ENCODE results near the gene CDK5R1.

CDK5R1 gene

DNA sequence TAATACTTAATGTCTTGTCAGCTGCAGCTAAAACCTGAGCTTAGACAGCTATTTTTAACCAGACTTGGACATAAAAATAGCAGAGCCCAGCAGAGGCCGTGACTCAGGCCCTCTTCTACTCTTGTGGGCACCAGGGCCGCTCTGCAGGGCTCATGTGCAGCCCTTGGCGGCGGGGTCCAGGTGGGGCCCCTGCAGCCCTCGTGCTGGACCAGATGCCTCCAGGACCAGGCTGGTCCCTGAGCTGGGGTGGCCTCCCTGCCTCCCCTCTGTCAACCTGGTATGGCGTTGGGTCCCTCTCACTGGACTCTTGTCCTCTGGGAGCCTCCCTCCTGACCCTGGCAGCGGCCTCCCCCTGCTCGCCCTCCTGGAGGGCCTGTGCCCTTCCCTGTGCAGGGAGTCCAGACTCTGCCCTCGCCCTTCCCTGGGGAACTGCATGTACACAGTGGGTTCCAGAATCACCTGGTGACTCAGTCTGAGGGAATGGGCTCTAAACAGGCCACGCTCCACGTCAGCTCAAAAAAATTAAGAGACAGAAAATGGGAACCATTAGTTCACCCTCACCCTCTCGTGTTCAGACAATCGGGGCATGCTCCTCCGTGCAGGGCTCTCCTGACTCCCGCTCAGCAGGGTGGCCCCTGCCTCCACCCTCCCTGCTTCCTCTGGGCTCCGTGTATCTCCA lies 9.7 kb downstream of the CDK5R1 start:
- Histone ChIP-seq H3K4me3 (peak overlapping the region; percentile 46), H3K27ac (peak overlapping the region; percentile 75 to 88)
- TF ChIP-seq CTCF (IDR thresholded peaks at IDR 0.05): no peak
- DNase-seq (ENCODE audit: low spot score): no peak

- no peak for TF ChIP-seq CTCF (IDR thresholded peaks at IDR 0.05)
- Histone ChIP-seq H3K27ac (peak overlapping the region; percentile 75 to 88), H3K4me3 (no peak overlapping the region)
- no peak for DNase-seq (ENCODE audit: low spot score)
These were observed 10.8 kb downstream of the CDK5R1 start for GRCh38 chr17:32497431-32498205.

DNA sequence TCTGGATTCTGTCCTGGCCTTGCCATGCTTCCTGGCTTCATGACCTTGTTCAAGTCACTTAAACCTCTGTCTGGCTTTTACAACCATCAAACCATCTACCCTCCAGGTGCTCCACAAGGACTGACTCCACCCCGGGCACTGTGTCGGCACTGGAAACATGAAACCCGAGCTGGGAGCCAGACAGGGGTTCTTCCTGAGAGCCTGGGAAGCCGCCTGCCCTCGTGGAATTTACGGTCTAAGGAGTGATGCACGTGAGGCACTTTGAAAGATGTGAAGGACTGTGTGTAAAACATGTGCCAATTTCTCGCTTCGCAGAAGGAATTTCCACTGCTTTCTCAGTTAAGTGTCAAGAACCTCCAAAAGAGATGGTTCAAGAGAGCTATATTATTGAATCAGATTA lies 11.6 kb downstream of the CDK5R1 start:
- no peak for TF ChIP-seq CTCF (IDR thresholded peaks at IDR 0.05)
- H3K4me3 ChIP-seq: no peak overlapping the region
- peak overlapping the region in 1 of 2 donors; percentile 88 for H3K27ac ChIP-seq
- DNase-seq (ENCODE audit: low spot score): no peak

DNA sequence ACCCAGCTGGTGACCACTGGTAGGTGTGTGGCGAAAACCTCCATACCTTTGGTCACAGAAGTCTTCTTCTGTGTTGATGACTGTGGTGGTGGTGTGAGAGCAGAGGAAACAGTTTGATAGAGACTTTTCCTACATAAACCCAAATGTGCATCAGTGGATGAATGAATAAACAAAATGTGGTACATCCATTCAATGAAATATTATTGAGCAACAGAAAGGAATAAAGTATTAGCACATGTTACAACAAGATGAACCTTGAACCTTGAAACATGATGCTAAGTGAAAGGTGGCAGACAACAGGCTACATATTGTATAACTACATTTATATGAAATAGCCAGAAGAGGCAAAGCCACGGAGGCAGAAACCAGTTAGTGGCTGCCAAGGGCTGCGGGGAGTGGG lies 15.2 kb downstream of the CDK5R1 start:
- TF ChIP-seq CTCF (IDR thresholded peaks at IDR 0.05): no peak
- no peak for DNase-seq (ENCODE audit: low spot score)
- Histone ChIP-seq H3K27ac (no peak overlapping the region), H3K4me3 (no peak overlapping the region)

DNA sequence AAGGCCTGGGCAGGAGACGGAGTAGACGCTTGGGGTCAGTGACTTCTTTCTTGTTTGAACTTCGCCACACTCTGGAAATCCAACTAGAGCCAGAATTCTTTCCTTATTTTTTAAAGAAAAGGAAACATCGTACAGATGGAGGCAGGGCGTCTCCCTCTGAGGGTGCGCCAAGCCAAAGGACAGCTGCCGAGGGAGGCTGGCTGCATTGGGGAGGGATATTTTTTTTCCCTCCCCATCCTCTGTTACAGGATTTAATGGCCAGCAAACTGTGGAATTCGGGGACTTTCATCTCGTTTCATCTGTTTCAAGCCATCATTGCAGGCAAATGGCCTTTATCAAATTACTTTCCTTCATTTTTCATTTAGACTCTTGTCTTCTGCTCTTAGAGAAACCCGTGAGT lies 15.9 kb downstream of the CDK5R1 start:
- DNase-seq (ENCODE audit: low spot score): no peak
- H3K27ac ChIP-seq: peak overlapping the region in 1 of 2 donors; percentile 71
- TF ChIP-seq CTCF (IDR thresholded peaks at IDR 0.05): no peak
- no peak overlapping the region for H3K4me3 ChIP-seq

DNA sequence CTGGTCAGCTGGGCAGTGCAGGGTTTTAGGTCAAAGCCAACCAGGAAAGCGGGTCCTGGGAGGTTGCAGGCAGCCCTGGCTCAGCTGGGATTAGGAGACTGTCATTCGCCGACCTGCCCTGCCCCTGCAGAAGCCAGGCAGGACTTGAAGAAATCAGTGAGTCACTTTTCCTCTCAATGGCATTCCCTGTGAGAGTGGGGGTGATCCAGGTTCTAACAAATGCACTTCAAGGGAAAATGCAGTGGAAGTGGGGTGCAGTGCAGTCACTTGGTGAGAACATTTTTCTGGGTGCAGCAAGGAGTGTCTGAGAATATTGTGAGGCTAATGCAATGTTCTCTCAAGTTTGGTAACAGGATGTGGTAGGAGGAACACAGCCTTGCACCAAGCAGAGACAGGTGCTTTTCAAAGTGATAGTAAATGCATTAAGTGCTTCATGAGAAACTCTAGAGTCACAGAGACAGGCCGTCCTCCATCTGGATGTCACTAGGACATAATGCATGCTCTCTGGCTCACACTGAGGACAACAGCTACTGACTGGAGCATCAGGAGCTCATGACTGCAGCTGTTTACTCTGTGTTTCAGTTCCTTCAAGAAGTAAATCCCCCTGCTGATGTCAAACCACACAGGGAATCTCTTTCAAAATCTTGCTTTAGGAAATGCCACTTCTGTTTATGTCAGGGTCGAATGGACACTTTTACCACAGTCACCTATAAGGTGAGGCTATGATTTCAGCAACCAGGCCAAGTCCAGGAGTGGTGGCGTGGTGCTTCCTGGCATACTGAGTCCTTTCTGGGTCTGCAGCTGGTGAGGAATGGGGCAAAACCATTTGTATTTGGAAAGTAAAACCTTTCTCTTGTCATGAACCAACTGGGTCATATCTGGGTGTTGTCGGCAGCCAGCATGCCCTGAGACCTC lies 16.7 kb downstream of the CDK5R1 start:
- no peak for TF ChIP-seq CTCF (IDR thresholded peaks at IDR 0.05)
- DNase-seq (ENCODE audit: low spot score): no peak
- Histone ChIP-seq H3K4me3 (no peak overlapping the region), H3K27ac (peak overlapping the region in 1 of 2 donors; percentile 71)
